ENCODE results near the gene AMBRA1.

- TF ChIP-seq TAF1 (IDR thresholded peaks at IDR 0.05; ENCODE audit: low read depth, low read length): no peak
- no peak for TF ChIP-seq SUZ12 (IDR thresholded peaks at IDR 0.05; ENCODE audit: low read length)
- no peak for TF ChIP-seq CTCF (IDR thresholded peaks at IDR 0.05; ENCODE audit: control extremely low read depth in 1 of 3, insufficient read depth in 1 of 3, low read depth in 1 of 3, low read length in 3 of 3)
- no peak for TF ChIP-seq POLR2AphosphoS5 (IDR thresholded peaks at IDR 0.05; ENCODE audit: low read depth, low read length)
- no peak for TF ChIP-seq POLR2A (IDR thresholded peaks at IDR 0.05; ENCODE audit: control extremely low read depth in 1 of 2, low read depth in 2 of 2, low read length in 2 of 2)
- TF ChIP-seq MAX (IDR thresholded peaks at IDR 0.05): no peak
- TF ChIP-seq RBBP5 (IDR thresholded peaks at IDR 0.05; ENCODE audit: borderline replicate concordance, low read depth, low read length): no peak
- no peak for TF ChIP-seq JUND (IDR thresholded peaks at IDR 0.05; ENCODE audit: low read length)
- no peak for TF ChIP-seq EZH2 (IDR thresholded peaks at IDR 0.05; ENCODE audit: low read depth, low read length, severe bottlenecking)
- no peak for TF ChIP-seq SP4 (IDR thresholded peaks at IDR 0.05; ENCODE audit: low read length)
- TF ChIP-seq HDAC2 (IDR thresholded peaks at IDR 0.05; ENCODE audit: borderline replicate concordance in 1 of 2, low read depth in 2 of 2, low read length in 2 of 2): no peak
- no peak for TF ChIP-seq CEBPB (IDR thresholded peaks at IDR 0.05; ENCODE audit: low read depth, low read length)
Measured at GRCh38 chr11:46387919-46388618, 205.8 kb downstream of the AMBRA1 start.

Data from H1 (cell line).